ENCODE data around the gene GHRH.

The GHRH gene

DNA sequence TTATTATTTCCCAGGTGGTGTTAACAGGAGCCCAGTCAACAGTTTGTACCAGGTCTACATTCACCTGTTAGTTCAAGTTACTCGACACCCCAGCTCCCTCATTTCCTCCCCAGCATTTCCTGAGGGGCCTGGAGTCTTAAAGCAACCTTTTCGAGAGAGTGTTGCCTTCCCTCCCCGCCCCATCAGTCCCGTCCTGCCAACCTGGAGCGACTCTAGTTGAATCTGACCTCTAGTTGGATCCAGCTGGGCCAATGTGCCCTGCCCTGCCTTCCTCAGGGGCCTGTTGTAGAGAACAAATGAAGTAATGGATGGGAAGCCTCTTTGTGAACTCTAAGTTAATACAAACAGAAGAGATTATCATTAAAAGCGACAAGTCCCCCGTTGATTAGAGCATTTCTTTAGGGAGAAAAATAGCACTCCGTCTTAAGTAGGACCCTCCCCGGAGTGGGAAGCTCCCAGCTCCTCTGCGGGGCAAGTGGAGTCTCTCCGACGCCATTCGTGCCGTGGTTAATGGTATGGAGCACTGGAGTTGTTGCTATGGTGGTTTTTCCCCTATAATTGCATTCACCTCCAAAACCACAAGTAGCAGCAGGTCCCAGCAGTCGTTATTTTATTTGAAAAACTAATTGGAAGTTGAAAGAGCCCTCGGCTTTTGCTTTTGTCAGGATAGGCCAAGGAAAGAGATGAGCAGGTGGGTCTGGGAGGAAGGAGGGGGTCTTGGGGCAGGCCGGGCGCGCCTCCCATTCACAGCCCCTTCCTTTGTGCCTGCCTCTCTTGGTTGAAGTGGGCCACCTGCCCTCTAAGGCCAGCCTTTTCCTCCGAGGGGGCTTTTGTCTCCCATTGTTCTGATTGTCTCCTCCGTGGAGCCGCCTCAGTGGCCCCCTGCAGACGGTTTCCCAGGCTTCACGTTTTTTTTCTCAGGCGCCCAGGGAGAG, 16.1 kb downstream of the GHRH start:
- no peak overlapping the region for H3K4me3 ChIP-seq (ENCODE audit: low read length)
- DNase-seq (ENCODE audit: low read depth, low spot score), result no peak

DNA sequence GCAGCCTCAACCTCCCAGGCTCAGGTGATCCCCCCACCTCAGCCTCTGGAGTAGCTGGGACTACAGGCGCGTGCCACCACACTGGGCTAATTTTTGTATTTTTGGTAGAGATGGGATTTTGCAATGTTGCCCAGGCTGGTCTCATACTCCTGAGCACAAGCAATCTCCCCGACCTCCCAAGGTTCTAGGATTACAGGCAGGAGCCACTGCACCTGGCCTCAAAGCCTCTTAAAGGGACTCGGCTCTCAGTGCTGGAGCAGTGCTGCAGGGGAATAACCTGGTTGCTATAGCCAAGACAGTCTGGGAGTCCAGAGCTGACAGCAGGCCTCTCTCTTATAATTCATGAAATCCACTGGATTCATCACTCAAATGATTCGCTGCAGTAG, 17.0 kb downstream of the GHRH start:
- no peak for DNase-seq (ENCODE audit: low read depth, low spot score)
- no peak overlapping the region for H3K4me3 ChIP-seq (ENCODE audit: low read length)

DNA sequence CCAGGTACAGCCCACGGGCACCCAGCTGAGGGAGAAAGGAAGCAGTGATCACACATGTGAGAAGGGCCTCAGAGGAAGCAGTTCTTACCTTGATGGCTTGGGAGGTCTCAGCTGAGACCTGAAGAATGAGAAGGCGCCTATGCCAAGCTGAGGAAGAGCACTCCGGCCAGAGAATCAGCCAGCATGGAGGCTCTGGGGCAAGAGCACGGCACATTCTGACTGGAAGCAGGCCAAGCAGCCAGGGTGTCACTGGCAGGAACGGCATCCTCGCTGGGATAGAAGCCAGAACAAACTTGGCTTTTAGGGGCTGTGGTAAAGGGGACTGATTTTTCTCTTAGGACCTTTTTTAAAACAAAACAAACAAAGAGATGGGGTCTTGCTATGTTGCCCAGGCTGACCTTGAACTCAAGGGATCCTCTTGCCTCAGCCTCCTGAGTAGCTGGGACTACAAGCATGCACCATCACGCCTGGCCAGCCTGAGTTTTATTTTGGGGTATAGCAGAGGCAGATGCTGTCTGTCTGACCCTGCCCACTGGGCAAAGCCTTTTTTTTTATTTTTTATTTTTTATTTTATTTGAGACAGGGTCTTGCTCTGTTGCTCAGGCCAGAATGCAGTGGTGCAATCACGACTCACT, 17.6 kb downstream of the GHRH start:
- DNase-seq (ENCODE audit: low read depth, low spot score), result no peak
- no peak overlapping the region for H3K4me3 ChIP-seq (ENCODE audit: low read length)

- DNase-seq (ENCODE audit: low read depth, low spot score), result no peak
- H3K4me3 ChIP-seq (ENCODE audit: low read length), result no peak overlapping the region
Measured at GRCh38 chr20:37243076-37243936, 18.3 kb downstream of the GHRH start.

DNA sequence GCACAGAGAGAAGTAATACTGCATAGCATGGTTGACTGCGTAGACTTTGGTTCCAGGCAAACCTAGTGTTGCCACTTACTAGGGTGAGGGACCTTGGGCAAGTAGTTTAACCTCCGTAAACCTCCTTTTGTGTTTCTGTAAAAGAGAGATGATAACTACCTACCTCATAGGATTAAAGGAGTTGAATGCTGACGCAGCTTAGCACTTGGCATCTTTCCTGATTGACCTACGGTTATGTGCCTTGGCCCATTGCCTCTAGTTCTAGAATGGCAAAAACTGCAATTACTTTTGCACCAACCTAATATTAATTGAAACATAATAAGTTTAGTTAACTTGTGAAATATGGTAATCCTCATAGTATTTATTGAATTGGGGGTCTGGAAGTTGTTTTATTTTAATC, 19.1 kb downstream of the GHRH start:
- H3K4me3 ChIP-seq (ENCODE audit: low read length), result no peak overlapping the region
- DNase-seq (ENCODE audit: low read depth, low spot score), result no peak

GRCh38 chr20:37240337-37241067, 21.1 kb downstream of the GHRH start:
- H3K4me3 ChIP-seq (ENCODE audit: low read length), result no peak overlapping the region
- DNase-seq (ENCODE audit: low read depth, low spot score), result no peak

GRCh38 chr20:37238935-37239451, 22.6 kb downstream of the GHRH start:
- DNase-seq (ENCODE audit: low read depth, low spot score), result no peak
- H3K4me3 ChIP-seq (ENCODE audit: low read length), result no peak overlapping the region

DNA sequence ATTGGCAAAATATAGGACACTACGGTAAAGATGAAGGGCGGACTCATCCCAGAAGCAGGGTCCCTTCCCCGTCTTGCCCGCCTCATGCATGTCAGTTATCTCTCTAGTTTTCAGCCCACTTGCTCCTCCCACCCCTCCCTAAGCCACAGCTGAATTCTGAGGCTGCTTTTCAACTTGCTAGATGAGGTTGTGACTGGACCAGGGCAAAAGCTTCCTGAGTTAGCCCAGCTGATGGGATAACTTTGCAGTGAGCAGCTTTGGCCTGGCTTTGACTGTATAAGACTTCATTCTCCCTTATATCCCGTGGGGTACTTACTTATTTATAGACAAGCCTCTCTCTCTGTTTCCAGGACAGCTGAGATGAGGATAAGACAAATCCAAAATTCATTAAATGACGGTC, 23.2 kb downstream of the GHRH start:
- no peak for DNase-seq (ENCODE audit: low read depth, low spot score)
- H3K4me3 ChIP-seq (ENCODE audit: low read length), result no peak overlapping the region

GRCh38 chr20:37237656-37238055, 24.0 kb downstream of the GHRH start:
- no peak overlapping the region for H3K4me3 ChIP-seq (ENCODE audit: low read length)
- no peak for DNase-seq (ENCODE audit: low read depth, low spot score)

GRCh38 chr20:37236462-37236861, 25.2 kb downstream of the GHRH start:
- no peak overlapping the region for H3K4me3 ChIP-seq (ENCODE audit: low read length)
- DNase-seq (ENCODE audit: low read depth, low spot score), result no peak

DNA sequence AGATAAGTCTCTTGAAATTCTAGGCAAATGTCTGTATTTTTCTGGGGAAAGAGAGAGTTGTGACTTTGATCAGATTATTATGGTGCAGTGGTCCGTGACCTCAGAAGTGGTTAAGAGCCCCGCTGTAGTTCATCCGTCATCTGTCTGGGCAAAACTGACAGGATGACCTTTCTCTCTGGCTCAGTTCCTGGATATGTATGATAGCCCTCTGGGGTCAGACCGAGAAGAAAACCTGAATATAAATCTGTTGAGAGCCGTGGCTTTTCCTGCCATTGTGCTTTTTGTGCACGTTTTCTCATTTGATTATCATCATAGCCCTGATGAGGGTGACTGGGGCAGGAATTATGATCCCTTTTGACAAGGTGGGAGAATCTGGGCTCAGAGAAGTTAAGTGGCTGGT, 26.5 kb downstream of the GHRH start:
- DNase-seq (ENCODE audit: low read depth, low spot score), result no peak
- H3K4me3 ChIP-seq (ENCODE audit: low read length), result no peak overlapping the region

DNA sequence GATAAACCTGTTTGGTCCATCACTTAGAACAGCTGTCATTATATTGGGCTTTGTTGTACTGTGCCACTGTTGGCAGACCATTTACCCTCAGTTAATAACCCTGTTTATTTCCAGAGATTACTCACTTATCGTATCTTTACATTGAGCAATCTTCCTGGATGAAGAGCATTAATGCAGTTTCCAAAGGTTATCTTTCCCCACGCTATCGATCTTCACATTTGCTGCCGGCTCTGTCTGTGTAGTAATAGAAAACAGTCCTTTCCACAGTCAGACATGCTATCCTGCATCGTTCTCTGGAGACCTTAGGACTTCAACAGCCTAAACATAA, 27.4 kb downstream of the GHRH start:
- no peak for DNase-seq (ENCODE audit: low read depth, low spot score)
- H3K4me3 ChIP-seq (ENCODE audit: low read length), result no peak overlapping the region

GRCh38 chr20:37233548-37234253, 27.9 kb downstream of the GHRH start:
- no peak overlapping the region for H3K4me3 ChIP-seq (ENCODE audit: low read length)
- DNase-seq (ENCODE audit: low read depth, low spot score), result no peak

DNA sequence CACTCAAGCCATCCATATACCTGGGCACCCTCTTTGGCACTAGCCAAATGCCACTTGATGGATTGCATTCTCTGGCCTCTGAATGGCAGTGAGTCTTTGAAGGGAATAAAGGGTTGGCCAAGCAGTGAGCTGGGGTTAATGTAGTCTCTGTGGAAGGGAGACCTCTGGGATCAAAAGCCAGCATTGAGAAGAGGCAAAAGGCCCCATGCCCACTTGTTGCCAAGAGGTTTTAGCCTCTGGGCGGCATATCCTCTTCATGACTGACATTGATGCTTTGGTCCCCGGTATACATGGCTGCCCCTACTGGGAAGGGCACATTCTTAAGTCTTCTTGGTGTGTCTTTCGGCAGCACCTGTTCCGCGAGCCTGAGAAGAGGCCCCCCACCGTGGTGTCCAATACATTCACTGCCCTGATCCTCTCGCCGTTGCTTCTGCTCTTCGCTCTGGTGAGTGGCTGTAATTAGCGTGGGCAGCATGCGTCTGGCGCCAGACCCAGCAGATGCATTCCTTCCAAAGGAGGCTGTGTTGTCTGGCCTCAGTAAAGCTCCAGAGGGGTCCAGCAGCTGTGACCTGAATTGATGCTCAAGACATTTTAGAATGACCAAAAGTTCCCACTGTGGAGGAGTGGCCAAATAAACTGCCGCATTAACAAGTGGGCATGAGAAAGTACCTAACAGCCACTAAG, 29.5 kb downstream of the GHRH start:
- no peak for DNase-seq (ENCODE audit: low read depth, low spot score)
- H3K4me3 ChIP-seq (ENCODE audit: low read length), result no peak overlapping the region

GRCh38 chr20:37230200-37230599, 31.4 kb downstream of the GHRH start:
- no peak overlapping the region for H3K4me3 ChIP-seq (ENCODE audit: low read length)
- DNase-seq (ENCODE audit: low read depth, low spot score), result no peak

GRCh38 chr20:37229357-37229756, 32.3 kb downstream of the GHRH start:
- no peak for DNase-seq (ENCODE audit: low read depth, low spot score)
- no peak overlapping the region for H3K4me3 ChIP-seq (ENCODE audit: low read length)

DNA sequence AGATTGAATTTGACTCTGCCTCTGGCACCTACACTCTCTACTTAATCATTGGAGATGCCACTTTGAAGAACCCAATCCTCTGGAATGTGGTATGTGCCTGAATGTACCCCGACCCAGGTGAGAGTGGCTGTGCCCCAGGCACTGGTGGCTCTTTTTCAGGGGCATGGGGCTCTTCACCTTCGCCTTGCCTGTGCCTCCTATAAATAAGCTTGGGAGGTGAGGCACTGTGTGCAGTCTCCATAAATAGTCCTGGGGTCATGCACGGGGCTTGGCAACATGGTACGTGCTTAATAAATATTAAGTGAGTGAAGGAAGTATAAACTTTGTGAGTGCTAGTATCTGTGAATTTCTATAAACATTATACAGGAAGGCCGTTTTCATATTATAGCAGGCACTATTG, 33.0 kb downstream of the GHRH start:
- H3K4me3 ChIP-seq (ENCODE audit: low read length), result no peak overlapping the region
- no peak for DNase-seq (ENCODE audit: low read depth, low spot score)

DNA sequence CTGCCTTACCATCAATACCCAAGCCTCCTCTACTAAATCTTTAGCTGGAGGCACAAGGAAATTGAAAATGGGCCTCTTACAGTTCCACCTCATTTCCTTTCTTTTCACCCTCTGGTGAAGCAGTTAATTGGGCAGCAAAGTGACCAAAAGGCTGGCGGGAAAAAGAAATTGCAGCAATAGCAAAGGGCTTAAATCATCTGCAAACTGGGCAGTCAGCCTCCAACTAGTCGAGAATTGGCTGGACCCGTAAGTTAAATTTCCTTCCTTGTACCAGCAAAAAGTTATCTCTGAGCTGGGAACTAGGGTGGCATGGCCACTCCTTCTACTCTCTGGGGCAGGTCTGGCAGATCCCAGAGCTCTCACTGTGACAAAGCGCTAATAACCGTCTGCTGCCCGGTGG, 33.5 kb downstream of the GHRH start:
- H3K4me3 ChIP-seq (ENCODE audit: low read length), result no peak overlapping the region
- no peak for DNase-seq (ENCODE audit: low read depth, low spot score)
